Activated naive CD4-positive, alpha-beta T cell treated with anti-CD3 and anti-CD28 coated beads, Interleukin-2, amount 50 U/mL, for 72 hours (primary cell): ENCODE measurements around the gene TMEM179. TPM values are rescaled to one million over a fixed set of nuclear protein-coding genes. Genes with fewer than 3 reads are reported as not detected.
A peak's percentile ranks its signal among the peaks of the same experiment; 100 is the strongest.

ENCODE experiments used
- ATAC-seq, 2 donors: fragments of 150-1000 bp; cut with Tn5 transposase; 2 replicates each; pipeline ENCODE4 v1.10.0; 2021; ENCODE audit warnings: mild to moderate bottlenecking in 2 of 2, moderate library complexity in 2 of 2
- DNase-seq, 2 donors: peaks; one replicate each; pipeline ENCODE4 v3.0.0; 2021 to 2022; ENCODE audit warnings: low spot score in 2 of 2
- H3K27ac Mint-ChIP-seq, 2 donors: one replicate each; pipeline ENCODE4 v1.8.0; 2022; ENCODE audit warnings: mild to moderate bottlenecking in 2 of 2, mixed read lengths in 2 of 2
- H3K36me3 Mint-ChIP-seq, 2 donors: one replicate each; pipeline ENCODE4 v1.8.0; 2022; ENCODE audit warnings: mixed read lengths in 2 of 2
- H3K9me3 Mint-ChIP-seq, 2 donors: one replicate each; pipeline ENCODE4 v1.8.0; 2022; ENCODE audit warnings: mixed read lengths in 2 of 2
- total RNA-seq, 2 donors: library from RNA; stranded (reverse); gene quantifications; one replicate each; pipeline ENCODE4 v1.2.3, GENCODE V29; 2022

The TMEM179 gene
- total RNA-seq, 2 donors from 2014 or later, result 0.23 TPM; not detected in 1

DNA sequence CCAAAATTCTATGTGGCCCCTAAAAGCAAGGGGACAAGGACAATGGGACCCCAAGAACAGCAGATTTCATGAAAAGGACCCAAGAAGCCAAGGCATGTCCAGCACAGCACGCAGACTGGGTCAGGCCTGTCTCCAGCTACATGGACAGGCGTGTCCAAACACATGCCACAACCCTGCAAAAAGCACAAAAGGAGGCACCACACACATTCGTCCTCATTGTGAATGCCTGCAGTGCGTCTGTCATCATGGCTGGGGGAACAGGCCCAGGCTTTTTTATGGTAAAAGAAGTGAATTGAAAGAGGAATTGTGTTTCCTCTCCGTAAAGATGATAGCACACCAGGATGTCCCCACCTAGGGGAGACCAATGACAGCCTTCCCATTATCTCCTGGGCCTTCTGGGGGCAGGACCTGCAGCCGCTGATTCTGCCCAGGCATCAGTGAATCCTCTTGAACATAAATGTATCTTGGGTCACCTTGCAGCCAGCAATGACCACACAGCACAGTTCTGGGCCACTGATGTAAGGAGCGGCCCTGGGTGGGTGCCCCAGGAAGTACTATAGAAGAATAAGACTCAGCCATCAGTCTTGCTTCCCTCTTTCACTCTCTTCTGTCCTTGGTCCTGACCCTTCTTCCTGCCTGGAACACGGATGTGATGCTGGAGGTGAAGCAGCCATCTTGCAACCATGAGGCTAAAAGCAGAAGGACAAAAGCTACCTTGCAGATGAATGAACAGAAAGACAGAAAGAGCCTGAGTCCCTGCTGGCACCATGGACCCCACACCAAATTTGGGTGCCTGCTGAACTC, 54.8 kb downstream of the TMEM179 start:
- ATAC-seq, result no peak
- DNase-seq, result no peak
- Mint-ChIP-seq H3K27ac (no peak overlapping the region), H3K9me3 (no peaks in the 10 kb centered on the region), H3K36me3 (no peaks in the 10 kb centered on the region)

GRCh38 chr14:104548802-104549535, 55.6 kb downstream of the TMEM179 start:
- ATAC-seq (no peak), DNase-seq (no peak)
- Mint-ChIP-seq H3K36me3 (no peaks in the 10 kb centered on the region), H3K27ac (no peak overlapping the region), H3K9me3 (no peaks in the 10 kb centered on the region)

- ATAC-seq (no peak), DNase-seq (no peak)
- Mint-ChIP-seq H3K9me3 (no peaks in the 10 kb centered on the region), H3K36me3 (no peaks in the 10 kb centered on the region), H3K27ac (no peak overlapping the region)
These were observed 56.4 kb downstream of the TMEM179 start for GRCh38 chr14:104547998-104548700.

DNA sequence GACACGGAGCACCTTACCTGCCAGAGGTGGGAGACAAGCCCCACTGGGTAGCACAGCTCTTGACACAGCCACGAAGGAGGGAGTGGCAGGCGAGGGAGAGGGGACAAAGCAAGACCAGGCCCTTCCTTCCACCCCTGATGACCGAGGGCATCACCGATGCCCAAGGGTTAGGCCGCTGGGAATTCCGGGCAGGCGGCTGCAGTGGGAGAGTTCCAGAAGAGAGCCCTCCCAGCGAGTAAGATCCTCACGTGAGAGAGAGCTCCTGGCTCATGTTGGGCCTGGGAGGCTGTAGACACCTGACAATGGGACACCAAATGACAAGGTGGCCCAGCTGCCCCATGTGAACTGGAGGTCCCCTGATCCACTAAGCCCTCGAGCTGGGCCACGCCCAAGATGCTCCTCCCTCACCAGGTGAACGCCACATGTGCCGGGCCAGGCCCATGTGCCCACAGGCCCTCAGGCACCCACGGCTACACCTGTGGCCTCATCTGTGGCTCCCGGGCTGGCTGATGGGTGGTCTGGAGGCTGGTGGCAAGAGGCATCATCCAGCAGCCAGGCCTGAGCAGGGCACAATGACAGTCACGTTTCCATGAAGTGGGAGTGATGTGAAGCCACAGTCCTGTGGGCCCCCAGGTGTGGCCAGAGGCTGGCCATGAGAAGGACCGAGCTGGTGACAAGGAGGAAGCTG, 57.1 kb downstream of the TMEM179 start:
- DNase-seq (no peak), ATAC-seq (no peak)
- no peaks in the 10 kb centered on the region for H3K36me3 Mint-ChIP-seq
- H3K27ac Mint-ChIP-seq, result no peak overlapping the region
- H3K9me3 Mint-ChIP-seq, result no peaks in the 10 kb centered on the region

GRCh38 chr14:104546591-104547309, 57.8 kb downstream of the TMEM179 start:
- Mint-ChIP-seq H3K9me3 (no peaks in the 10 kb centered on the region), H3K36me3 (no peaks in the 10 kb centered on the region), H3K27ac (no peak overlapping the region)
- DNase-seq (no peak), ATAC-seq (no peak)

DNA sequence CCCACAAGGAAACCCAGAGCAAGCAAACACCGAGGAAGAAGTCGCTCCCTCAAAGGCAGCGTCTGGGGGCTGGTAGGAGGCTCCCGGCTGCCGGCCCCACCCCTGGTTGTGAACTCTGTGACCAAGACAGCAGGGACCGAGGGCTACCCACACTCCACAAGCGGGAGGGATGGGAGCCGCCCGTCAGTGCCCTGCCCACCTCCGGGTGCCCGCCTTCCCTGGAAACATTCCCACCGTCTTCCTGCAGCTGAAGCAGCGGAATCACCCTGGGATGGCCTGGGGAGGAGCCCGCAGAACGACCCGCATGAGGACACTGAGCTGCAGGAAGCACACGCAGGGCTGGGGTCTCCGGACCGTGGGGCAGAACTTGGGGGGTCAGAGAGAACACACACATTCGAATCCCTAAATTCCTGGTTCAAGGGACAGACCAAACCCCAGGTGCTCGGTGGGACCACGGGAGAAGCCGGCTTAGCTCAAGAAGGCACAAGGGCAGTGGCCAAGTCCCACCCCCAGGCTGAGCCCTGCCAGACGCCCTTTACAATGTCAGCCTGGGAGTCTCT, 58.5 kb downstream of the TMEM179 start:
- Mint-ChIP-seq H3K36me3 (no peaks in the 10 kb centered on the region), H3K9me3 (no peaks in the 10 kb centered on the region), H3K27ac (no peak overlapping the region)
- ATAC-seq, result no peak
- DNase-seq, result no peak

GRCh38 chr14:104545151-104545941, 59.2 kb downstream of the TMEM179 start:
- Mint-ChIP-seq H3K9me3 (no peaks in the 10 kb centered on the region), H3K27ac (no peak overlapping the region), H3K36me3 (no peaks in the 10 kb centered on the region)
- peak in 1 of 2 donors; percentile 48 for DNase-seq
- ATAC-seq, result no peak

DNA sequence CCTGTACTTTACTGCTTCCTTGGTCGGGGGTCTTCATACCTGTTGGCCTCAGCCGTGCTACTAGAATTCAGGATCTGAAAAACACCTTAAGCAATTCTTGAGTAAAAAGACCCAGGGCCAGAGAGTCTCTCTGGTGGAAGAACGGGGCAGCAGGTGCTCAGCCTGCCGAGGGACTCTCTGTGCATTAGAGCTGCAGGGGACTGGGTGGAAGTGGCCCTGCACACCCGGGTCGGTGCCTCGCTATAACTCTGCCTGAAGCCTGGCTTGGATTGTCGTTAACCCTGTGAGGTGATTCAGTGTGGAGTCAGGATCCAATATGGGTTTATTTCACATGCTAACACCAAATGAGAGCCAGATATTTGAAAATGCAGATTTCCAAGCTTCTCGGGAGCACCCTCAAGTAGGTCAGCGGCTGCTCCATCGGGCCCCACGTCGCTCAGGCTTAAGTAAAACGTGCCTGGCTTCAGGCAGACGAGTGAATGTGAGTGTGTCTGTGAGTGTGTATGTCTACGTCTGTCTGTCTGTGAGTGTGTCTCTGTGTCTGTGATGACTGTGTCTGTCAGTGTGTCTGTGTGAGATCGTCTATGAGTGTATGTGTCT, 60.1 kb downstream of the TMEM179 start:
- no peak for ATAC-seq
- DNase-seq, result no peak
- H3K36me3 Mint-ChIP-seq, result no peaks in the 10 kb centered on the region
- no peaks in the 10 kb centered on the region for H3K9me3 Mint-ChIP-seq
- no peak overlapping the region for H3K27ac Mint-ChIP-seq

- H3K27ac Mint-ChIP-seq, result no peak overlapping the region
- DNase-seq (no peak), ATAC-seq (no peak)
- H3K36me3 Mint-ChIP-seq, result no peaks in the 10 kb centered on the region
- H3K9me3 Mint-ChIP-seq, result no peaks in the 10 kb centered on the region
These were observed 61.4 kb downstream of the TMEM179 start for GRCh38 chr14:104542871-104543830.

GRCh38 chr14:104541905-104542465, 62.6 kb downstream of the TMEM179 start:
- no peaks in the 10 kb centered on the region for H3K9me3 Mint-ChIP-seq
- no peak overlapping the region for H3K27ac Mint-ChIP-seq
- no peaks in the 10 kb centered on the region for H3K36me3 Mint-ChIP-seq
- DNase-seq (no peak), ATAC-seq (no peak)

Other genes with a start within 250 kb of the TMEM179 start
- gene C14orf180, start 25.0 kb downstream of the TMEM179 start, total RNA-seq, result not detected
- 10 to 100 TPM; 48.6 to 82.7 TPM for gene INF2, start 84.8 kb upstream of the TMEM179 start, total RNA-seq
- gene ADSS1, start 119.5 kb upstream of the TMEM179 start, total RNA-seq, result 1 to 10 TPM; 2.7 to 7.3 TPM
- gene SIVA1, start 148.4 kb upstream of the TMEM179 start, total RNA-seq, result 10 to 100 TPM; 86.1 to 87.1 TPM
- gene AKT1, start 191.0 kb upstream of the TMEM179 start, total RNA-seq, result 100 to 1,000 TPM; 111 to 113 TPM
- 1 to 10 TPM; 2.0 to 2.9 TPM for gene ZBTB42, start 196.3 kb upstream of the TMEM179 start, total RNA-seq